Tibial nerve (tissue), 4 donors: ENCODE measurements around the gene RNF222. TPM values are rescaled to one million over a fixed set of nuclear protein-coding genes. Genes with fewer than 3 reads are reported as not detected.

Source experiments
- DNase-seq, 2 donors: peaks; one replicate each; pipeline ENCODE4 v3.0.0-alpha.2; 2019; ENCODE audit warnings: low spot score in 2 of 2
- H3K27ac ChIP-seq, 4 donors: fragments of 200-600 bp; sonication (generic) in 3 of 4; one replicate each; pipeline ENCODE4 v1.5.1; 2017 to 2019; ENCODE audit warnings: mild to moderate bottlenecking in 1 of 4
- H3K27me3 ChIP-seq, 2 donors: fragments of 200-600 bp; sonication (generic) in 1 of 2; one replicate each; pipeline versions ENCODE4 v1.5.1 to v1.6.0; 2017 to 2019
- H3K36me3 ChIP-seq, 3 donors: fragments of 200-600 bp; sonication (generic); one replicate each; pipeline ENCODE4 v1.5.1; 2018 to 2019
- H3K4me1 ChIP-seq, 4 donors: fragments of 200-600 bp; sonication (generic) in 3 of 4; one replicate each; pipeline ENCODE4 v1.5.1; 2017 to 2019
- H3K4me3 ChIP-seq, 4 donors: fragments of 200-600 bp; sonication (generic) in 3 of 4; one replicate each; pipeline ENCODE4 v1.5.1; 2017 to 2019; ENCODE audit warnings: mild to moderate bottlenecking in 1 of 4, moderate library complexity in 1 of 4
- H3K9me3 ChIP-seq, 4 donors: fragments of 200-600 bp; sonication (generic) in 3 of 4; one replicate each; pipeline ENCODE4 v1.5.1; 2017 to 2019
- EP300 ChIP-seq, 2 donors: sonication (generic); formaldehyde crosslinking; IDR thresholded peaks; one replicate each; pipeline ENCODE4 v1.6.1; 2017; ENCODE audit warnings: antibody characterized with exemption in 2 of 2, mild to moderate bottlenecking in 1 of 2
- POLR2A ChIP-seq, 2 donors: fragments of 450-650 bp; IDR thresholded peaks; one replicate each; pipeline ENCODE4 v1.6.1; 2017; ENCODE audit warnings: antibody characterized with exemption in 2 of 2, mild to moderate bottlenecking in 2 of 2, moderate library complexity in 2 of 2
- WGBS, 2 donors: methylation state at CpG; one replicate each; pipeline ENCODE4 v1.1.5; 2018; 5-methylcytosine and 5-hydroxymethylcytosine counted together
- total RNA-seq, 4 donors: library from RNA; depleted of rRNA; stranded (reverse); fragments of >200 nt; gene quantifications; one replicate each; pipeline ENCODE4 v1.1.0, GENCODE V29; 2016
- TF ChIP-seq, protein P1 (sequence below), 5 experiments: fragments of 200-600 bp in 3 of 5; fragments of 450-650 bp in 2 of 5; sonication (generic) in 3 of 5; IDR thresholded peaks; one replicate each; pipeline ENCODE4 v1.5.1; 2016 to 2019; ENCODE audit warnings: antibody characterized with exemption in 5 of 5, mild to moderate bottlenecking in 3 of 5, moderate library complexity in 2 of 5

The RNF222 gene
- total RNA-seq, 4 donors from 2014 or later: 0.59 TPM; not detected in 3

DNA sequence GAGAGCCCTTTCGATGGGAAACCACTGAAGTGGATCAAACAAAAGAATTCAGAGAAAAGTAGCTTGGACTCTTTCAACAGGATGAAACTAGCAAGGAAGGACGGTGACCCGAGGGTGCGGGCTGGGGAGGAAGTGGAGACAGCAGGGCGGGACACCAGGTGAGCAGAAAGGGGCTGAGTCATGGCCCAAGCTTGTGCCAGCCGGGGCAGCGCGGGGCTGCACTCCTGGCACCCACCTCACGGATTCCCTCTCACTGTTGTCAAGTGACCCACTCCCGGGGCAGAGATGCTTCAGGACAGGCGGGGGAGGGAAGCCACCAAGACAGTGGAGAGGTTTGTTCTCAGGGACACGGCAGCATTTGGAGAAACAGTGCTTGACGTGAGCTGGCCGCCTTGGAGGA is 10.7 kb upstream of the RNF222 start:
- WGBS, 2 donors: 52 to 59% methylated on average over 14 of the region's 14 CpGs

DNA sequence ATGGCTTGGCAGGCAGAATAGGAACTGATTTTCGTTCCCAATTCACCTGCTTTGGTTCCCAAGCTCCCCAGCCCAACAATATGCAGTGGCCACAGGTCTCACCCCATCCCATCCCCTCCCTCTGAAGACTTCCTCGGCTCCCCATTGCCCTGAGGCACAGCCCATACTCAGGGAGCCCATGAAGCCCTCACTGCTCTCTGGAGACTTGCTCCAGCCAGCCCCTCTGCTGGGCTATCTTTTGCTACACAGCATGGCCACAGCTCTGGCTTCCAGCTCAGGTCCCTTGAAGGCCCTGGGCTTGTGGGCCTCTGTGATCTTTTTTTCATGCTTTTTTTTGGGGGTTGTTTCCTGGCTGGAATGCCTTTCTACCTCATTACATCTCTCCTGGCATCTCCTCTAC is 8.5 kb upstream of the RNF222 start:
- Histone ChIP-seq H3K4me3 (no peak overlapping the region), H3K27ac (no peak overlapping the region), H3K36me3 (no peaks in the 10 kb centered on the region), H3K9me3 (no peaks in the 10 kb centered on the region), H3K27me3 (peaks cover 0 to 5% of the 10 kb centered on the region in 2 donors), H3K4me1 (peaks cover 0 to 10% (median 0%) of the 10 kb centered on the region in 4 donors)
- DNase-seq: no peak
- WGBS, 2 donors: 81 to 83% methylated on average over 2 of the region's 2 CpGs
- no peak for TF ChIP-seq EP300 (IDR thresholded peaks at IDR 0.05)
- no peak for TF ChIP-seq POLR2A (IDR thresholded peaks at IDR 0.05)
- TF ChIP-seq, protein P1, sequence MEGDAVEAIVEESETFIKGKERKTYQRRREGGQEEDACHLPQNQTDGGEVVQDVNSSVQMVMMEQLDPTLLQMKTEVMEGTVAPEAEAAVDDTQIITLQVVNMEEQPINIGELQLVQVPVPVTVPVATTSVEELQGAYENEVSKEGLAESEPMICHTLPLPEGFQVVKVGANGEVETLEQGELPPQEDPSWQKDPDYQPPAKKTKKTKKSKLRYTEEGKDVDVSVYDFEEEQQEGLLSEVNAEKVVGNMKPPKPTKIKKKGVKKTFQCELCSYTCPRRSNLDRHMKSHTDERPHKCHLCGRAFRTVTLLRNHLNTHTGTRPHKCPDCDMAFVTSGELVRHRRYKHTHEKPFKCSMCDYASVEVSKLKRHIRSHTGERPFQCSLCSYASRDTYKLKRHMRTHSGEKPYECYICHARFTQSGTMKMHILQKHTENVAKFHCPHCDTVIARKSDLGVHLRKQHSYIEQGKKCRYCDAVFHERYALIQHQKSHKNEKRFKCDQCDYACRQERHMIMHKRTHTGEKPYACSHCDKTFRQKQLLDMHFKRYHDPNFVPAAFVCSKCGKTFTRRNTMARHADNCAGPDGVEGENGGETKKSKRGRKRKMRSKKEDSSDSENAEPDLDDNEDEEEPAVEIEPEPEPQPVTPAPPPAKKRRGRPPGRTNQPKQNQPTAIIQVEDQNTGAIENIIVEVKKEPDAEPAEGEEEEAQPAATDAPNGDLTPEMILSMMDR (IDR thresholded peaks at IDR 0.05): no peak

More for the DNA sequence above, 10.7 kb upstream of the RNF222 start:
- H3K27ac ChIP-seq: no peak overlapping the region
- H3K9me3 ChIP-seq: no peaks in the 10 kb centered on the region
- peaks cover 0 to 10% (median 0%) of the 10 kb centered on the region in 4 donors for H3K4me1 ChIP-seq
- TF ChIP-seq EP300 (IDR thresholded peaks at IDR 0.05) (no peak), POLR2A (IDR thresholded peaks at IDR 0.05) (no peak)
- TF ChIP-seq, protein P1 (IDR thresholded peaks at IDR 0.05): no peak
- H3K4me3 ChIP-seq: no peak overlapping the region
- H3K36me3 ChIP-seq: no peaks in the 10 kb centered on the region
- no peaks in the 10 kb centered on the region for H3K27me3 ChIP-seq
- DNase-seq: no peak

DNA sequence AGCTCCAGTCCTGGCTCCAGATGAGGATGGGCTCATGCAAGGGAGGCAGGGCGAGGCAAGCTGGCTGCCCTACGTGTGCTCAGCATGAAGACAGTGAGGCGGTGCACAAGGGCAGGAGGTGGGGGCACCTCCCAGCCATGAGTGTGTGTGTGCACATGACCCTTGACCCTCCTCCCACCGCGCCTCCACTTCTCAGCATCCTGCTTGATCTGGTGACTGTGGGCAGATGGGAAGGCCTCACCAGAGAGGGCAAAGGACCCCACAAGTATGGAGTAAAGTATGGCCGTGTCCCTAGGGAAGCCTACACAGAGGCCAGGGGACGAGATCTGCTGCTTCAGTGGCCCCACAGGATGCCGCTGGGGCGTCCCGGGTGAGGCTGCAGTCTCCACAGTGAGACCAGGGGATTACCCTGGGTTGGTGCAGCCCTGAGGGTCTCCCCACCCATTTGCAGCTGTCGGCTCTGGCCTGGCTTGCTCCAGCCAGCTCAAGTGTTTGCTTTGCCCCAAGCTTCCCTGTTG is 7.9 kb upstream of the RNF222 start:
- WGBS, 2 donors: 85 to 92% methylated on average over 7 to 8 of the region's 11 CpGs
- Histone ChIP-seq H3K27ac (no peak overlapping the region), H3K9me3 (no peaks in the 10 kb centered on the region), H3K27me3 (peaks cover 0 to 9% of the 10 kb centered on the region in 2 donors), H3K36me3 (no peaks in the 10 kb centered on the region), H3K4me1 (peaks cover 0 to 8% (median 0%) of the 10 kb centered on the region in 4 donors), H3K4me3 (no peak overlapping the region)
- TF ChIP-seq POLR2A (IDR thresholded peaks at IDR 0.05) (no peak), EP300 (IDR thresholded peaks at IDR 0.05) (no peak)
- TF ChIP-seq, protein P1 (IDR thresholded peaks at IDR 0.05): no peak
- no peak for DNase-seq

DNA sequence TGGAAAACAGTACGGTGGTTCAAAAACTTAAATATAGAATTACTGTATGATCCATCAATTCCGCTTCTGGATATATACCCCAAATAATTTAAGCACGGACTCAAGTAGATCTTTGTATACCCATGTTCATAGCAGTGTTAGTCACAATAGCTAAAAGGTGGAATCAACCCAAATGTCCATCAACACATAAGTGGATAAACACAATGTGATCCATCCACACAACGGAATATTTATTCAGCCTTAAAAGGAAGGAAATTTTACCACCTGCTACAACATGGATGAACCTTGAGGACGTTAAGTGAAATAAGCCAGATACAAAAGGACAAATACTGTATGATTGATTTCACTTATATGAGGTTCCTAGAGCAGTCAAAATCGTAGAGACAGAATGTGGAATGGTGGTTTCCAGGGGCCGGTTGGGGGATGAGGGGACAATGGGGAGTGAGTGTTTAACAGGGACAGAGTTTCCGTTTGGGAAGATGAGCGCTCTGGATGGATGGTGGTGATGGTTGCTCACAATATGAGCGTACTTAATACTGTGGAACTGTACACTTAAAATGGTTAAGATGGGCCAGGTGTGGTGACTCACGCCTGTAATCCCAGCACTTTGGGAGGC is 5.4 kb upstream of the RNF222 start:
- Histone ChIP-seq H3K4me3 (no peak overlapping the region), H3K4me1 (no peaks in the 10 kb centered on the region), H3K27ac (no peak overlapping the region), H3K27me3 (peaks cover 0 to 30% of the 10 kb centered on the region in 2 donors), H3K9me3 (no peaks in the 10 kb centered on the region), H3K36me3 (no peaks in the 10 kb centered on the region)
- 75 to 80% methylated on average over 11 of the region's 11 CpGs for WGBS, 2 donors
- TF ChIP-seq EP300 (IDR thresholded peaks at IDR 0.05) (no peak), POLR2A (IDR thresholded peaks at IDR 0.05) (no peak)
- TF ChIP-seq, protein P1 (IDR thresholded peaks at IDR 0.05): no peak
- no peak for DNase-seq

DNA sequence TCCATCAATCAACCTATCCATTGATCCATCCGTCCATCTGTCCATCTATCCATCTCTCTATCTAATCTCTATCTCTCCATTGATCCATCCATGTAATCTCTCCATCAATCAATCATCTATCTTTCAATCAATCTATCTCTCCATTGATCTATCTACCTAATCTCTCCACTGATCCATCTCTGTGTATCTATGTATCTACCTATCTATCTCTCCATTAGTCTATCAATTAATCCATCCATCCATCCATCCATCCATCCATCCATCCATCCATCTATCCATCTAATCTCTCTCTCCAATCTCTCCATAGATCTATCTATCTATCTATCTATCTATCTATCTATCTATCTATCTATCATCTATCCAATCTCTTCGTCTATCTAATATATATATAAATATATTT is 3.5 kb upstream of the RNF222 start:
- H3K4me3 ChIP-seq: no peak overlapping the region
- no peaks in the 10 kb centered on the region for H3K36me3 ChIP-seq
- WGBS, 2 donors: 85 to 89% methylated on average over 2 of the region's 2 CpGs
- H3K4me1 ChIP-seq: no peaks in the 10 kb centered on the region
- peaks cover 0 to 49% of the 10 kb centered on the region in 2 donors for H3K27me3 ChIP-seq
- no peak for DNase-seq
- TF ChIP-seq EP300 (IDR thresholded peaks at IDR 0.05) (no peak), POLR2A (IDR thresholded peaks at IDR 0.05) (no peak)
- TF ChIP-seq, protein P1 (IDR thresholded peaks at IDR 0.05): no peak
- H3K9me3 ChIP-seq: no peaks in the 10 kb centered on the region
- H3K27ac ChIP-seq: no peak overlapping the region
